ENCODE data around the gene PDE3A.

DNA sequence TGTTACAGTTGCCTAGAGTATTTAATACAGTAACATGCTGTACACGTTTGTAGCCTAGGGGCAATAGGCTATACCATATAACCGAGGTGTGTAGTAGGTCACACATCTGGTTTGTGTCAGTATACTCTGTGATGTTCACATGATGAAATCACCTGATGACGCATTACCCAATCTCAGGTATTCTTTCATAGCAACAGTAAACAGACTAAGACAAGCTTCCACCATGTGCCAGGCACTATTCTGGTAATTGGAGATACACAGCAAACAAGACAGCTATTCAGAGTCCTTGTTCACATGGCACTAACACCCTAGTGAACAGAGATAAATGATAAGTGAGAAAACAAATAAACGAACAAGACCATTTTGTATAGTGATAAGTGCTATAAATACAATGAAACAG lies 3.8 kb upstream of the PDE3A start:
- TF ChIP-seq, protein P1, sequence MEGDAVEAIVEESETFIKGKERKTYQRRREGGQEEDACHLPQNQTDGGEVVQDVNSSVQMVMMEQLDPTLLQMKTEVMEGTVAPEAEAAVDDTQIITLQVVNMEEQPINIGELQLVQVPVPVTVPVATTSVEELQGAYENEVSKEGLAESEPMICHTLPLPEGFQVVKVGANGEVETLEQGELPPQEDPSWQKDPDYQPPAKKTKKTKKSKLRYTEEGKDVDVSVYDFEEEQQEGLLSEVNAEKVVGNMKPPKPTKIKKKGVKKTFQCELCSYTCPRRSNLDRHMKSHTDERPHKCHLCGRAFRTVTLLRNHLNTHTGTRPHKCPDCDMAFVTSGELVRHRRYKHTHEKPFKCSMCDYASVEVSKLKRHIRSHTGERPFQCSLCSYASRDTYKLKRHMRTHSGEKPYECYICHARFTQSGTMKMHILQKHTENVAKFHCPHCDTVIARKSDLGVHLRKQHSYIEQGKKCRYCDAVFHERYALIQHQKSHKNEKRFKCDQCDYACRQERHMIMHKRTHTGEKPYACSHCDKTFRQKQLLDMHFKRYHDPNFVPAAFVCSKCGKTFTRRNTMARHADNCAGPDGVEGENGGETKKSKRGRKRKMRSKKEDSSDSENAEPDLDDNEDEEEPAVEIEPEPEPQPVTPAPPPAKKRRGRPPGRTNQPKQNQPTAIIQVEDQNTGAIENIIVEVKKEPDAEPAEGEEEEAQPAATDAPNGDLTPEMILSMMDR (IDR thresholded peaks at IDR 0.05) = no peak
- TF ChIP-seq POLR2A (IDR thresholded peaks at IDR 0.05) = no peak
- no peak for TF ChIP-seq POLR2AphosphoS5 (IDR thresholded peaks at IDR 0.05)

Data from prostate gland (tissue), 2 donors.